Peyer's patch (tissue), 4 donors: ENCODE measurements around the gene EVI2A.

Experiments
- CTCF ChIP-seq, 6 experiments: fragments of 450-650 bp in 4 of 6; fragments of 200-600 bp in 2 of 6; sonication (generic) in 1 of 6; IDR thresholded peaks; one replicate each; pipeline ENCODE4 v1.5.1; 2017 to 2019; ENCODE audit warnings: antibody characterized with exemption in 6 of 6, mild to moderate bottlenecking in 3 of 6, moderate library complexity in 1 of 6
- POLR2A ChIP-seq, 2 donors: fragments of 450-650 bp; IDR thresholded peaks; one replicate each; pipeline ENCODE4 v1.5.1; 2017; ENCODE audit warnings: antibody characterized with exemption in 2 of 2, mild to moderate bottlenecking in 2 of 2, moderate library complexity in 2 of 2

GRCh38 chr17:31272236-31272635, 49.2 kb downstream of the EVI2A start:
- TF ChIP-seq CTCF (IDR thresholded peaks at IDR 0.05) (no peak), POLR2A (IDR thresholded peaks at IDR 0.05) (no peak)
